ENCODE results near the gene GPR143.

GPR143 gene

DNA sequence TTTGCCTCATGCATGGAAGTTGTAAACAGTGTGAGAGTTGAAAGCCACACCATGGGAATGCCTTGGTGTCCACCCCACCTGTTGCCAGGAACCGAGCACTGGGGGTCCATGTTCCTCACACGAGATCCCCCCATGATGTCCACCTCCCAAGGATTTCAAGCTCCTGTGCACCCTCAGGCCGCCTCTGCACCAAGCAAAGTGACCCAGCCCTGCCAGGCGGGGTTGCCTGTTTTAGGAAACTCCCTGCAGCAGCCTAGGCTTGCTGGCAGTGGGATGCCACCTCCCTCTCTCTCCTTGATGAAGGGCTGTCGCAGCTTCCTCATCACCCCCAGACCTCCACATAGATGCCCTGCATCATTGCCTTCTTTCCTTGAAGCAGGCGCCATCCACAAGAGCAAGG lies 82.8 kb downstream of the GPR143 start:
- TF ChIP-seq ZBTB6 (tag by site-specific recombination; IDR thresholded peaks at IDR 0.05) (no peak), ZNF2 (tag by site-specific recombination; IDR thresholded peaks at IDR 0.05) (no peak), YY2 (tag by site-specific recombination; IDR thresholded peaks at IDR 0.05) (no peak), REPIN1 (tag by site-specific recombination; IDR thresholded peaks at IDR 0.05; ENCODE audit: low read depth) (no peak), ZNF121 (tag by site-specific recombination; IDR thresholded peaks at IDR 0.05) (no peak), ZNF843 (tag by site-specific recombination; IDR thresholded peaks at IDR 0.05) (no peak), MYNN (tag by site-specific recombination; IDR thresholded peaks at IDR 0.05; ENCODE audit: borderline replicate concordance) (no peak), ZNF473 (tag by site-specific recombination; IDR thresholded peaks at IDR 0.05) (no peak), ZNF558 (tag by site-specific recombination; IDR thresholded peaks at IDR 0.05) (no peak), OSR2 (tag by site-specific recombination; IDR thresholded peaks at IDR 0.05) (no peak), ZNF48 (tag by site-specific recombination; IDR thresholded peaks at IDR 0.05) (no peak), ZNF837 (tag by site-specific recombination; IDR thresholded peaks at IDR 0.05) (no peak), ZNF658 (tag by site-specific recombination; IDR thresholded peaks at IDR 0.05) (no peak)
- TF ChIP-seq, protein P1, sequence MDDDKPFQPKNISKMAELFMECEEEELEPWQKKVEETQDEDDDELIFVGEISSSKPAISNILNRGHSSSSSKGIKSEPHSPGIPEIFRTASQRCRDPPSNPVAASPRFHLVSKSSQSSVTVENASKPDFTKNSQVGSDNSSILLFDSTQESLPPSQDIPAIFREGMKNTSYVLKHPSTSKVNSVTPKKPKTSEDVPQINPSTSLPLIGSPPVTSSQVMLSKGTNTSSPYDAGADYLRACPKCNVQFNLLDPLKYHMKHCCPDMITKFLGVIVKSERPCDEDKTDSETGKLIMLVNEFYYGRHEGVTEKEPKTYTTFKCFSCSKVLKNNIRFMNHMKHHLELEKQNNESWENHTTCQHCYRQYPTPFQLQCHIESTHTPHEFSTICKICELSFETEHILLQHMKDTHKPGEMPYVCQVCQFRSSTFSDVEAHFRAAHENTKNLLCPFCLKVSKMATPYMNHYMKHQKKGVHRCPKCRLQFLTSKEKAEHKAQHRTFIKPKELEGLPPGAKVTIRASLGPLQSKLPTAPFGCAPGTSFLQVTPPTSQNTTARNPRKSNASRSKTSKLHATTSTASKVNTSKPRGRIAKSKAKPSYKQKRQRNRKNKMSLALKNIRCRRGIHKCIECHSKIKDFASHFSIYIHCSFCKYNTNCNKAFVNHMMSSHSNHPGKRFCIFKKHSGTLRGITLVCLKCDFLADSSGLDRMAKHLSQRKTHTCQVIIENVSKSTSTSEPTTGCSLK (tag by site-specific recombination; IDR thresholded peaks at IDR 0.05) = no peak
- POLR2A ChIA-PET = no interaction called here
- no peak overlapping the region for H3K27ac ChIP-seq (ENCODE audit: extremely low read depth, low read depth, low read length)

GRCh38 chrX:9682456-9682855 lies 83.2 kb downstream of the GPR143 start:
- no peaks in the 10 kb centered on the region for H3K9me3 ChIP-seq (ENCODE audit: control insufficient read depth, insufficient read depth, low read depth, low read length)
- no peak overlapping the region for H3K27ac ChIP-seq (ENCODE audit: extremely low read depth, low read depth, low read length)
- no peak for TF ChIP-seq TSHZ1 (tag by site-specific recombination; IDR thresholded peaks at IDR 0.05; ENCODE audit: borderline replicate concordance)
- no peak overlapping the region for H3K4me3 ChIP-seq (ENCODE audit: low read depth, low read length)
- H3K4me1 ChIP-seq (ENCODE audit: control insufficient read depth, insufficient read depth, low read length) = no peaks in the 10 kb centered on the region
- ChIA-PET POLR2A (no interaction called here), CTCF (no interaction called here)
- peaks cover 0 to 33% of the 10 kb centered on the region in 2 experiments; a peak in 1 of 3 replicates for H3K36me3 ChIP-seq (ENCODE audit: control insufficient read depth in 2 of 2, insufficient read depth in 1 of 2, low read length in 2 of 2)

More for the DNA sequence above, 82.8 kb downstream of the GPR143 start:
- H3K9me3 ChIP-seq (ENCODE audit: control insufficient read depth, insufficient read depth, low read depth, low read length) = no peaks in the 10 kb centered on the region
- H3K4me1 ChIP-seq (ENCODE audit: control insufficient read depth, insufficient read depth, low read length) = no peaks in the 10 kb centered on the region
- peaks cover 0 to 33% of the 10 kb centered on the region in 2 experiments; a peak in 1 of 3 replicates for H3K36me3 ChIP-seq (ENCODE audit: control insufficient read depth in 2 of 2, insufficient read depth in 1 of 2, low read length in 2 of 2)
- CTCF ChIA-PET = no interaction called here
- H3K4me3 ChIP-seq (ENCODE audit: low read depth, low read length) = no peak overlapping the region

GRCh38 chrX:9681422-9681821 lies 84.2 kb downstream of the GPR143 start:
- Histone ChIP-seq H3K27ac (ENCODE audit: extremely low read depth, low read depth, low read length) (no peak overlapping the region), H3K36me3 (ENCODE audit: control insufficient read depth in 2 of 2, insufficient read depth in 1 of 2, low read length in 2 of 2) (peaks cover 0 to 29% of the 10 kb centered on the region in 2 experiments; a peak in 1 of 3 replicates), H3K4me3 (ENCODE audit: low read depth, low read length) (no peak overlapping the region), H3K4me1 (ENCODE audit: control insufficient read depth, insufficient read depth, low read length) (no peaks in the 10 kb centered on the region), H3K9me3 (ENCODE audit: control insufficient read depth, insufficient read depth, low read depth, low read length) (no peaks in the 10 kb centered on the region)
- ChIA-PET POLR2A (no interaction called here), CTCF (no interaction called here)
- TF ChIP-seq ZNF112 (tag by site-specific recombination; IDR thresholded peaks at IDR 0.05) = no peak
- no peak for TF ChIP-seq ZNF830 (tag by site-specific recombination; IDR thresholded peaks at IDR 0.05; ENCODE audit: low read depth)
- no peak for TF ChIP-seq ZIC2 (tag by site-specific recombination; IDR thresholded peaks at IDR 0.05)
- TF ChIP-seq ZNF561 (tag by site-specific recombination; IDR thresholded peaks at IDR 0.05; ENCODE audit: borderline replicate concordance) = no peak
- no peak for TF ChIP-seq ZNF274 (IDR thresholded peaks at IDR 0.05; ENCODE audit: low read length)
- no peak for TF ChIP-seq ZNF274 (tag by site-specific recombination; IDR thresholded peaks at IDR 0.05; ENCODE audit: borderline replicate concordance)
- TF ChIP-seq, protein P2, sequence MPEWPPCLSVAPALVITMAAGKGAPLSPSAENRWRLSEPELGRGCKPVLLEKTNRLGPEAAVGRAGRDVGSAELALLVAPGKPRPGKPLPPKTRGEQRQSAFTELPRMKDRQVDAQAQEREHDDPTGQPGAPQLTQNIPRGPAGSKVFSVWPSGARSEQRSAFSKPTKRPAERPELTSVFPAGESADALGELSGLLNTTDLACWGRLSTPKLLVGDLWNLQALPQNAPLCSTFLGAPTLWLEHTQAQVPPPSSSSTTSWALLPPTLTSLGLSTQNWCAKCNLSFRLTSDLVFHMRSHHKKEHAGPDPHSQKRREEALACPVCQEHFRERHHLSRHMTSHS (tag by site-specific recombination; IDR thresholded peaks at IDR 0.05) = no peak
- TF ChIP-seq, protein P3, sequence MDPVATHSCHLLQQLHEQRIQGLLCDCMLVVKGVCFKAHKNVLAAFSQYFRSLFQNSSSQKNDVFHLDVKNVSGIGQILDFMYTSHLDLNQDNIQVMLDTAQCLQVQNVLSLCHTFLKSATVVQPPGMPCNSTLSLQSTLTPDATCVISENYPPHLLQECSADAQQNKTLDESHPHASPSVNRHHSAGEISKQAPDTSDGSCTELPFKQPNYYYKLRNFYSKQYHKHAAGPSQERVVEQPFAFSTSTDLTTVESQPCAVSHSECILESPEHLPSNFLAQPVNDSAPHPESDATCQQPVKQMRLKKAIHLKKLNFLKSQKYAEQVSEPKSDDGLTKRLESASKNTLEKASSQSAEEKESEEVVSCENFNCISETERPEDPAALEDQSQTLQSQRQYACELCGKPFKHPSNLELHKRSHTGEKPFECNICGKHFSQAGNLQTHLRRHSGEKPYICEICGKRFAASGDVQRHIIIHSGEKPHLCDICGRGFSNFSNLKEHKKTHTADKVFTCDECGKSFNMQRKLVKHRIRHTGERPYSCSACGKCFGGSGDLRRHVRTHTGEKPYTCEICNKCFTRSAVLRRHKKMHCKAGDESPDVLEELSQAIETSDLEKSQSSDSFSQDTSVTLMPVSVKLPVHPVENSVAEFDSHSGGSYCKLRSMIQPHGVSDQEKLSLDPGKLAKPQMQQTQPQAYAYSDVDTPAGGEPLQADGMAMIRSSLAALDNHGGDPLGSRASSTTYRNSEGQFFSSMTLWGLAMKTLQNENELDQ (tag by site-specific recombination; IDR thresholded peaks at IDR 0.05; ENCODE audit: low read depth) = no peak

Data from HEK293 (cell line).